ENCODE measurements around the gene SECISBP2.

The SECISBP2 gene

GRCh38 chr9:89304020-89304833 lies 14.1 kb upstream of the SECISBP2 start:
- DNase-seq (ENCODE audit: low spot score in 2 of 2) (no peak), ATAC-seq (no peak)
- H3K27ac Mint-ChIP-seq: no peak overlapping the region
- no peak overlapping the region for H3K4me3 Mint-ChIP-seq
- no peaks in the 10 kb centered on the region for H3K9me3 Mint-ChIP-seq
- no peaks in the 10 kb centered on the region for H3K4me1 Mint-ChIP-seq
- peaks cover 5% of the 10 kb centered on the region for H3K36me3 Mint-ChIP-seq

- H3K4me1 Mint-ChIP-seq: no peaks in the 10 kb centered on the region
- ATAC-seq (no peak), DNase-seq (ENCODE audit: low spot score in 2 of 2) (no peak)
- no peaks in the 10 kb centered on the region for H3K9me3 Mint-ChIP-seq
- no peak overlapping the region for H3K27ac Mint-ChIP-seq
- peaks cover 5% of the 10 kb centered on the region for H3K36me3 Mint-ChIP-seq
- no peak overlapping the region for H3K4me3 Mint-ChIP-seq
Observed at GRCh38 chr9:89304834-89305188, 13.5 kb upstream of the SECISBP2 start.

GRCh38 chr9:89305868-89306267 lies 12.4 kb upstream of the SECISBP2 start:
- H3K4me3 Mint-ChIP-seq: no peak overlapping the region
- ATAC-seq (no peak), DNase-seq (ENCODE audit: low spot score in 2 of 2) (no peak)
- H3K9me3 Mint-ChIP-seq: no peaks in the 10 kb centered on the region
- H3K36me3 Mint-ChIP-seq: peaks cover 11% of the 10 kb centered on the region
- peaks cover 5% of the 10 kb centered on the region for H3K4me1 Mint-ChIP-seq
- no peak overlapping the region for H3K27ac Mint-ChIP-seq

- Mint-ChIP-seq H3K36me3 (peaks cover 44% of the 10 kb centered on the region), H3K4me3 (peak overlapping the region; percentile 90), H3K4me1 (peaks cover 28% of the 10 kb centered on the region), H3K27ac (peak overlapping the region; percentile 100), H3K9me3 (no peaks in the 10 kb centered on the region)
- DNase-seq (ENCODE audit: low spot score in 2 of 2) (no peak), ATAC-seq (no peak)
Observed at GRCh38 chr9:89309166-89309565, 9.1 kb upstream of the SECISBP2 start.

- H3K9me3 Mint-ChIP-seq: no peaks in the 10 kb centered on the region
- peak overlapping the region; percentile 100 for H3K27ac Mint-ChIP-seq
Observed at GRCh38 chr9:89309608-89310474, 8.5 kb upstream of the SECISBP2 start.

GRCh38 chr9:89310475-89311345 lies 7.6 kb upstream of the SECISBP2 start, which contains the start of gene CKS2:
Gene CKS2 (plus strand): TSS chr9:89311195. CDS start chr9:89311293, 98 bp downstream.
- Mint-ChIP-seq H3K4me3 (peak within 1 kb of the TSS; percentile 90), H3K27ac (peak within 1 kb of the TSS; percentile 100), H3K9me3 (no peaks in the 10 kb centered on the region), H3K36me3 (peaks cover 60% of the 10 kb centered on the region), H3K4me1 (peaks cover 35% of the 10 kb centered on the region)
- ATAC-seq: peak; percentile 94
- peak; percentile 97 to 100 for DNase-seq (ENCODE audit: low spot score in 2 of 2)

More at GRCh38 chr9:89309608-89310474, 8.5 kb upstream of the SECISBP2 start:
- peaks cover 51% of the 10 kb centered on the region for H3K36me3 Mint-ChIP-seq
- H3K4me1 Mint-ChIP-seq: peaks cover 33% of the 10 kb centered on the region
- ATAC-seq (no peak), DNase-seq (ENCODE audit: low spot score in 2 of 2) (no peak)
- peak overlapping the region; percentile 90 for H3K4me3 Mint-ChIP-seq

- peaks cover 35% of the 10 kb centered on the region for H3K4me1 Mint-ChIP-seq
- DNase-seq (ENCODE audit: low spot score in 2 of 2) (no peak), ATAC-seq (peak; percentile 9)
- H3K36me3 Mint-ChIP-seq: peaks cover 69% of the 10 kb centered on the region
- H3K9me3 Mint-ChIP-seq: no peaks in the 10 kb centered on the region
- H3K27ac Mint-ChIP-seq: peak overlapping the region; percentile 100
- peak overlapping the region; percentile 90 for H3K4me3 Mint-ChIP-seq
Observed at GRCh38 chr9:89311346-89312221, 6.7 kb upstream of the SECISBP2 start.

GRCh38 chr9:89312222-89312571 lies 6.1 kb upstream of the SECISBP2 start:
- Mint-ChIP-seq H3K4me1 (peaks cover 36% of the 10 kb centered on the region), H3K9me3 (no peaks in the 10 kb centered on the region), H3K4me3 (peak overlapping the region; percentile 90), H3K27ac (peak overlapping the region; percentile 100), H3K36me3 (peaks cover 75% of the 10 kb centered on the region)
- DNase-seq (ENCODE audit: low spot score in 2 of 2): no peak
- ATAC-seq: no peak

GRCh38 chr9:89313842-89314241 lies 4.5 kb upstream of the SECISBP2 start:
- H3K36me3 Mint-ChIP-seq: peaks cover 86% of the 10 kb centered on the region
- no peaks in the 10 kb centered on the region for H3K9me3 Mint-ChIP-seq
- peak overlapping the region; percentile 29 for H3K27ac Mint-ChIP-seq
- peak overlapping the region; percentile 90 for H3K4me3 Mint-ChIP-seq
- DNase-seq (ENCODE audit: low spot score in 2 of 2) (no peak), ATAC-seq (no peak)
- peaks cover 46% of the 10 kb centered on the region for H3K4me1 Mint-ChIP-seq

- Mint-ChIP-seq H3K27ac (peak overlapping the region; percentile 50), H3K9me3 (no peaks in the 10 kb centered on the region), H3K4me1 (peaks cover 54% of the 10 kb centered on the region), H3K36me3 (peaks cover 97% of the 10 kb centered on the region), H3K4me3 (peak overlapping the region; percentile 24)
- DNase-seq (ENCODE audit: low spot score in 2 of 2) (no peak), ATAC-seq (no peak)
Observed at GRCh38 chr9:89314955-89315354, 3.3 kb upstream of the SECISBP2 start.

- no peak overlapping the region for H3K4me3 Mint-ChIP-seq
- peaks cover 53% of the 10 kb centered on the region for H3K4me1 Mint-ChIP-seq
- ATAC-seq (no peak), DNase-seq (ENCODE audit: low spot score in 2 of 2) (no peak)
- H3K9me3 Mint-ChIP-seq: no peaks in the 10 kb centered on the region
- no peak overlapping the region for H3K27ac Mint-ChIP-seq
- H3K36me3 Mint-ChIP-seq: peaks cover 100% of the 10 kb centered on the region
Observed at GRCh38 chr9:89315482-89315881, 2.8 kb upstream of the SECISBP2 start.

GRCh38 chr9:89317282-89317681 lies 1.0 kb upstream of the SECISBP2 start:
- no peak for DNase-seq (ENCODE audit: low spot score in 2 of 2)
- Mint-ChIP-seq H3K4me3 (peak overlapping the region; percentile 80), H3K27ac (peak overlapping the region; percentile 97), H3K4me1 (peaks cover 44% of the 10 kb centered on the region), H3K36me3 (peaks cover 98% of the 10 kb centered on the region), H3K9me3 (no peaks in the 10 kb centered on the region)
- no peak for ATAC-seq

GRCh38 chr9:89319015-89319905 lies 960 bp downstream of the SECISBP2 start:
- H3K4me3 Mint-ChIP-seq: peak overlapping the region; percentile 80

More at GRCh38 chr9:89319015-89319905, 960 bp downstream of the SECISBP2 start:
- Mint-ChIP-seq H3K27ac (peak overlapping the region; percentile 97), H3K36me3 (peaks cover 86% of the 10 kb centered on the region), H3K9me3 (no peaks in the 10 kb centered on the region), H3K4me1 (peaks cover 41% of the 10 kb centered on the region)
- DNase-seq (ENCODE audit: low spot score in 2 of 2) (no peak), ATAC-seq (no peak)
